Activated CD8-positive, alpha-beta memory T cell treated with anti-CD3 and anti-CD28 coated beads for 1 hour (primary cell): ENCODE data around the gene FBXL13.
"Not testable (repeated sequence)": the region's sequence is repeated elsewhere in the genome, so short reads cannot be mapped to it uniquely, and the experiment has no call there.

Source experiments
- DNase-seq, 2 donors: peaks; one replicate each; pipeline ENCODE4 v3.0.0-alpha.2; 2020; ENCODE audit warnings: low read depth in 1 of 2; ENCODE audit errors: extremely low read depth in 1 of 2

FBXL13 gene

DNA sequence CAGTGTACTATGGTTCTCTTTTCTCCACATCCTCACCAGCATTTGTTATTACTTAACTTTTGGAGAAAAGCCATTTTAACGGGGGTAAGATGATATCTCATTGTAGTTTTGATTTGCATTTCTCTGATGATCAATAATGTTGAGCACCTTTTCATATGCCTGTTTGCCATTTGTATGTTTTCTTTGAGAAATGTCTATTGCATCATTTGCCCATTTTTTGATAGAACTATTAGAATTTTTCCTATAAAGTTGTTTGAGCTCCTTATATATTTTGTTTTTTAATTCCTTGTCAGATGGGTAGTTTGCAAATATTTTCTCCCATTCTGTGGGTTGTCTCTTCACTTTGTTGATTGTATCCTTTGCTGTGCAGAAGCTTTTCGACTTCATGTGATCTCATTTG is 172.5 kb downstream of the FBXL13 start:
- not testable (repeated sequence) for DNase-seq

DNA sequence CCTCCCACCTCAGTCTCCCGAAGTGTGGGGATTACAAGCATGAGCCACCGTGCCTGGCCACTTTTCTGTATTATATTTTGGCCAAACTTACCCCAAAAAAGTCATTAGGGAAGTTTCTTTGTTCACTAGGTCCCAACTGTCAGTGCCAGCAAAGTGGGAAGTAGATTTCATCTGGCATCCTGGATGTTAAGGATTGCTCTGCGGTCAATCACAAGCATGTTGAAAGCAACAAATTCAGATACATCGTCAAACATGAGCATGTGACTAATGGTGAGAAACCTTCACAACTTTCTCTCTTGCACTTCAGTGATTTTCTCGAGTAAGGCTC is 176.1 kb downstream of the FBXL13 start:
- DNase-seq: no peak

DNA sequence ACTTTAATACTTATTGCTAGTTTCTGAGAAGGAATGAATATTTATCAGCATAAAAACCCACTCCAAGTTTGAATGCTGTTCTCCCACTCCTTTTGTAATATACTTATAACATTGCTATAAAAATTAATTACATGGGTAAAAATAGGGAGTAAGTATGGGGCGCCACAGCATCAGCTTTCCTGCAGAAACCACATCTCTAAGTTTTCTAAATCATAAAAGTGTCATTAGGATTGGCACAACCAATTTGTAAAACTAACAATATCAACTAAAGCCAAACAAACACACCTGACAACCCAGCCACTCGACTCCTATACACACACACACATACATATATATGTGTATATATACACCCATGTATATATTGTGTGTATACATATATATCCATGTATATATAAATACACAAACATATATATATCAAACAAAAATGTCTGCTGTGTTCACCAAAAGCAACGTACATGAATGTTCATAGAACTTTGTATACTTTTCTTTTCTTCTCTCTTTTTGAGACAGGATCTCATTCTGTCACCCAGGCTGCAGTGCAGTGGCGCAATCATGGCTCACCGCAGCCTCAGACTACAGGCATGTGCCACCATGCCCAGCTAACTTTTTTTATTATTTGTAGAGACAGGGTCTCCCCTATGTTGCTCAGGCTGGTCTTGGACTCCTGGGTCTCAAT is 176.6 kb downstream of the FBXL13 start:
- no peak for DNase-seq

DNA sequence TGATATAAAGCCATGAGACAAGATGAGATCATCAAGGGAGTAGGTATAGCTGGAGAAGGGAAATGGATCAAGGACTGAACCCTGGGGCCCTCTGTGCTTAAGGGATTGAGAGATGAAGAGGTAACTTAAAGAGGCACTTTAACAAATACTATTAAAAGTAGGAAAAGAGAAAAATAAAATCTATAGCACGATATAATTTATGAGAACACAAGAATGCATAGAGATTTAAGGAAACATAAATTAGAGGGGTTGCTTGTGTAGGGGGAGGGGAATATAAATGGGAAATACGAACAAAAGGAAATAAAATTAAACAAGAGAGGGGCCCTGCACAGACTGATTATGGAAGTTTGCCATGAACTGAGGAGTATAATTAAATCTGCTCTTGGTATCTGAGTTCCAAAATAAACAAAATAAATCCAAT is 177.4 kb downstream of the FBXL13 start:
- DNase-seq: no peak

DNA sequence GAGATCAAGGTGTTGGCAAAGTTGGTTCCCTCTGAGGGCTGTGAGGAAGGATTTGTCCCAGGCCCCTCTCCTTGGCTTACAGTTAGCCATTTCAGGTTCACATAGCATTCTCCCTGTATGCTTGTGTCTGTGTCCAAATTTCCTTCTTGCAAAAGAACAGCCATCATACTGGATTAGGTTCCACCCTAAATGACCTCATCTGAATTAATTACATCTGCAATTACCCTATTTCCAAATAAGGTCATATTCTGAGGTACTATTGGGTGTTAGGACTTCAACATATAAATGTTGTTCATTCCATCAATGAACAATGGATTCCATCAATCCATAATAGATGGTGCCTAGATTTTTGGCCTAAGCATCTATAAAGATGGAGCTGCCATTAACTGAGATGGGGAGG is 178.0 kb downstream of the FBXL13 start:
- no peak for DNase-seq

DNA sequence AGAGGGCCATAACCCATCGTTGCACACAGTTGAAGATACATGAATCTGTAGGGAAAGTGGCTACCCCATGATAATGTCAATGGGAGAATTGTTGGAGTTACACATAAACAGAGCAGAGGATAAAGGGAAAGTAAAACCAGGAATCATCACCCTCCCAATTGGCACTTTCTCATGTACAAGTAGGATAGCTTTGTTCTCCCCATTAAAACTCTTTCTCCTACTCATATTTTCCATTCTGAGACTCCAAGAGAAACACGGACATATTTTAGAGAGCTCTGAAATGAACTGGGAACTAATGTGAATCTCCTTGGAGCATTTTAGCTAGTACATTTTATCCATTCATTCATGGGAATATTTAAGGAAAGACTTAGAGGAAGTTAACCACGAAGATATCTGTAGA is 179.0 kb downstream of the FBXL13 start:
- no peak for DNase-seq

DNA sequence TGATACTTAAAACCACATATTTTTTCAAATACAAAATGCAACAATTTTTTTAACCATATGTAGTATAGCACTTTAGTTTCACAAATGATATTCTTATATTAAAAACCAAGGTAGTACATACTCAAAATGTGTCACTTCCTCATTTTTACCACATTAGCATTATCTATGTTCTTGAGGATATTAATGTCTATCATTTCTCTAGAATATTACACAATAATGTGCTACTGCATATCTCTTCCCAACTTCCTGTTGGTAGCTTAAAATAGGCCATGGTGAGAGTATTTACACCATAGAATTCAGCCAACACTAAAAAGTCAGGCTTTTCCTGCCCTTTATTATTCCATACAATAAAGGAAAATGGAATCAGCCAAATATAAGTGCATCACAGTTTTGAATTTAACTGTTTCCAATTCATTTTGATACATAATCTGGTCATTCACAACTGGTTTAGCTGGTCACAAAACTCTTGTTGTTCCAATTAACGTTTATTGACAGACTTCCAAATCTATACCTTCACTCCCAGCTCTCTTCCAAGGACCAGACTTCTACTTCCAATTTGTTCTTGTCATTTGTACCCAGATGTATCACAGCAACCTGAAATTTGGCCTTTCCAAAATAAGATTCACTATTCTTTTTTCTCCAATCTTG is 181.8 kb downstream of the FBXL13 start:
- no peak for DNase-seq

DNA sequence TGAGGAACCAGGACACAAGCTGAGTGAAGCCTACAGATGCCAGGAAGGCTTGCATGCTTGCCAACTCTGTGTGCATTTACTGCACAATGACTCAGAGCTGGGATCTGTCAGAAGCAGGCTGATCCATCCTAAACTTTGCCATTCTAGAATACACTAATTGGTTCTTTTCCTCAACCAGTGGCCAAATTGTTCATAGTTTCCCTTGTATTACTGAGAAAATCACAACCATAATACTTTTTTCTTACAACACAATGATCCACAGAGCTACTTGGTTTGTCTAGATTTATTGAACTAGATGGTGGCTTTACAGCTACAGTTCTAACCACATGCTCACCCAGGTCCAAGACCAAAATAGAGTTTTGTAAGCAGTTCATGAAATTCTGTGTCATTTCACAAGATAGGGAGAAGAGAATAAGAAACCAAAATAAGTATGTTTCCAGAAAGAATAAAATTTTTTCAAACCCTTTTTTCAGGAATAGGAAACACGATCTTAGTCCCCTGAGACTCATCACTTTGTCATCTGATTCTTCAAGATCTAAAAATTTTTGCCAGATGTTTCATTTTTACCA is 182.8 kb downstream of the FBXL13 start:
- no peak for DNase-seq

DNA sequence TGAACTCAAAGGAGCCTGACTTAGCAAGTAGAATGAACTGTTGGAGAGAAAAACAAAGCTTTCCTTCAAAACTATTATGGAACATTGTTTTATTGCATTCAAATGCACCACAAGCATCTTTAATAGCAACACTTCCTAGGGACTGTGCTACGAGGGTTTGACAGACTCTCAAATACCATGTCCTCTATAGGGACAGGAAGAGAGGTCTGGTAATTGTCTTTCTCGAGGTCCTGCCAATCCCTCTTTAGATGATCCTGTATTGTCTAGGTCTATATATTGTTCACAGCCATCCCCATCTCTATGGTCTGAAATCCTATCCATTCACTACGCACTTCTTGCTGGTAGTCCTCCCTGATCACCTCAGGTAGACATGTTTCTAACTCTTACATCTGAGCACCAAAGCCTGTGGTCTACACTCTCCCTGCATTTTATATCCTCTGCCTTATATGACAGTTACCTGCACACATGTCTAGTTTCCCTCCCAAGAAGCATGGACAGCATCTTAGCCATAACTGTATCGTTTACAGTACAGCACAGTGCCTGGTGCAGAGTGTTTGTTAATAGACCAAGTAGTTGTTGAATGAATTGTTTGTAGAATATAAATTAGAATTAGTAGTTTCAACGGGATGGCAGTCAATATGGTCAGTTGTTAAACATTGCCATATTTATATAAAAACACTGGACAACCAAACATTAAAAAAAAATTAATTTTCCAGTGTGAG is 183.5 kb downstream of the FBXL13 start:
- DNase-seq: no peak

DNA sequence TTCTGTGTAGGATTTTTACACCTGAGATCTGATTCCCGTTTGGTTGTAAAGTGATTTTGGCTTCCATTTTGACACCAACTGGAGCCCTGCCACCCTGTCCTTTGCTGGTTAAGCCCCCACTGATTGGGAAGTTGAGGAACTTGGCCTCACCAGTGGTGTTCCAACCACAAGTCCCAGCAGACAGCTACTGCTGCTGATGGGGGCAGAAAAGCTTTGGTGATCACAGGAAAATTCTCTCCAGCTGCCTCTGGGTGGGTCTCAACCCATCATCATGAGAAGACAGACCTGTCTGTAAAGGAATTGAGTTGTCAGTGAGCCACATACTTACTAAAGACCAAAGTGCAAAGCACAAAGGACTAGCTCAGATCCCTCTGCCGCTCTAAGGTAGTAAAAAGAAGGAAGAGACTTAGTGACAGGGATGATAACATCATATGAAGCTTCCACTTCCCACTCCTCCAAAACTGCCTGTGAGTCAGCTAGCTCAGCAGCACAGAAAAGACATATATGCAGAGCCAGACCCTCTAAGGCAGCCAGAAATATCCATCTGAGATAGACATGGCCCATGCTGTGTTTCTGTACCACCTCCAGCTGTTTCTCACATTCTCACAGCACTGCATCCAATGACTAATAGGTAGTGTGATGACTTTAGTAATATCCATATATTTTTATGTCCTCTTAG is 184.2 kb downstream of the FBXL13 start:
- no peak for DNase-seq

DNA sequence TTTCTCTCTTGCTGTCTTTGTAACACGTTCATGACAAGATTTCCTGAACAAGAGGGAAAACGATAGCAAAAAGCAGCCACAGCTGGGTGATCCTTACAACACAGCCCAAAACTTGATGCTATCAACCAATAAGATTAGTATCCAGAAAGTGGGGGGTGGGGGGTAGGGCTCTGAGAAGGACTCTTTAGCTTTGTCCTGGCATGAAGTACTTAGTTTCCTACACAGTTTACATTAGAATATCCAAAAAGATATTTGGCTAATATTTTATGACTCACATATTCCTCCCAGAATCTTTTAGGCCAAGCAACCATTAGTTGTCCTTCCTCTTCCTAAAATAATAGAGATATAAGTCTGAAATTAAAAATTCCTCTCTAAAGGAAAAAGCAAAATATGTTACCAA is 184.7 kb downstream of the FBXL13 start:
- DNase-seq: no peak

DNA sequence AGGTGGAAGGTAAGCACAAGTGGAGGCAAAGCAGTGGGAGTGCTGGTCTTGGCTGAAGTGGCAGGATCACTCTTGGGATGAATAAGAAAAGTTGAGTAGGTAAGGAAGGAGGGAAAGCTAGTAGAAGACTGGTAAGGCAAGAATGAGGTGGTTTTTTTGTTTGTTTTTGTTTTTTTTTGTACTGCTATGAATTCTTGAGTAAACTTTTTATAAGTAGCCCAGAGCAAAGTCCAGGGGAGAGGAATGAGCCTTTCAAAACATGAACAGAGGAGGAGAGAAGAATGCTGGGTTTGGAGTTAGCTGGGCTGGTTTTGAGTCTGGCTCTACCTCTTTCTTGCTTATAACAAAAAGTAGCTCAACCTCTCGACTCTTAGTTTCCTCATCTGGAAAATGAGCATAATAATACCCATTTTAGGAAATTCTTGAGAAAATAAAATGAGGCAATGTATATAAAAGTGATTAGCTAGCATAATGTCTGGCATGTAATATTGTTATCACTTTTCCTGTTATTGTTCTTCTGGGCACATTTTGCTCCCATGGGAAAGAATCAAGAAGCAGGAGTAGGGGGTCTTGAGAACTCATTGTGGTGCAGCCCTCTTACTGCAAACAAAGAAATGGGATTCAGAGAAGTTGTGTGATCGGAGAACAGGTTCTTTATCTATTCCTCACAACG is 185.9 kb downstream of the FBXL13 start:
- no peak for DNase-seq

DNA sequence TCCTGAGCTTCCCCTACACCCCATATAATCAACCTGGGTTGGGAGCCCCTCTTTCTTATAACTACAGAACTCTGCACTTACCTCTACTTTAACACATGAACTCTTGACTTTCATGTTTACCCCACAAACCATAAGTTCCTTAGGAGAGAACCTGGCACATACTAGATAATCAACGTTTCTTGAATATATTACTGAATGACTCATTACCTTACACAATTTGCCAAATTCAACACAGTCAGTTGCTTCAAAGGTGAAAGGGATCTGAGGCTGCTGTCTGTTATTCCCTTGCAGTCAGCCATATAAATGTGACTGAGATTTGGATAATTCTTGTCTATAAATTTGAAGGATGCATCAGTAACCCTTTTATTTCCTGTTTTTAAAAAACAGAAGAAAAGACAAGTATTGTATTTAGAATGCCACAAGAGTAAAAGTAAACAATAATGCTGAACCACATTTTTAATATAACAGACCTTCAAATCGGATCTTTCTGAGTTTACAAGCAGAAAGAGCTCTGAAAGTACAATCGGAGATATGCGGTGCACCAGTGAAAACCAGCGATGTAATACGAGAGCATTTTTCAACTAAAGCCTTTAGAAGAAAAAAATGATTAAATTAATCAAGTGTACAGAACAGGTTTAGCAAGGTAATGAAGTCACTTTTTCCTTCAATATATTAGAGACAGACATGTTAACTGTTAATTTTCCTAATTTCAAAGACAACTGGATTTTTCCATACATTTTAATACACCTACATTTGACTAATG is 191.3 kb downstream of the FBXL13 start:
- no peak for DNase-seq

DNA sequence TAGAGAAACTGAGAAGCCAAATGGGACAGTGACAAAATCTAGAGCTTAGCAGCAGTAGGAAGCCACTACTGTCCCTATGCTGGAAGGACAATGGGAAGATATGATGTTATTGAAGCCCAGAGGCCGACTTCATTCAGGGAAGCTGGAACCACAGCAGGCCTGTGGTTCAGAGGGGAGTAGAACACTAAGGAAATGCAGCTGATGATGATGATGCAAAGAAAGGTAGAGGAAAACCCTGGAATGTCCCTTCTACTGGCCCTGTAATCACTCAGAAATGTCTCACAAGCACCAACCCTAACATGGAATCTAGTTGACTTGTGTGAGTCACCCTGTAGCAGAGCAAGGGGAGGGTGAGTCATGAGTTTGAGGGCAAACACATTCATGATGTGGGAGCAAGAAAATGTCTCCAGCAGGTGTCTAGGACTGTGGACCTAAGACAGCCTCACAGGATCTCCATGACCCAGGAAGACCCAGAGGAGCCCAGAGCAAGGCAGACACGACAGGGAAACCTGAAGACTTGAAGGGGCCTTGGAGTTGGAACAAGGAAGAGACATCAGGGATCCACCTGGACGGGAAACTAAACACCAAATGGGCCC is 198.8 kb downstream of the FBXL13 start:
- no peak for DNase-seq

DNA sequence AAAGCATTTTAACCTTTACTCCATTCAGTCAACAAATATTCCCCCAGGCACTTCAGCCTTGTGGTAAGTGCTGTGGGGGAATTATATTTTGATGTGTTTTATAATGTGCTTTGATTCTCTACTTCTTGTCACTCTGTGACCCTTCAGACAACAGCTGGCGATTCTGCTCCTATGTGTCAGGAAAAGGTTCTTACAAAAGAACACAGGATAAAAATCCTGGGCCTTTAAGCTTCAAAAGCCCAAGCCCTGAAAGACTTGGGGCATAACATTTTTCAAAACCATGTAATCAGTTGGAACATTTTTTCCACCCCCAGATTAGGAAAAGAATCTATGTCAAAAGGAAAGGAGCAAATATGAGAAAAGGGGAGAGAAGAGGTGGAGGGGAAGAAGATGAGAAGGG is 199.6 kb downstream of the FBXL13 start:
- DNase-seq: no peak

DNA sequence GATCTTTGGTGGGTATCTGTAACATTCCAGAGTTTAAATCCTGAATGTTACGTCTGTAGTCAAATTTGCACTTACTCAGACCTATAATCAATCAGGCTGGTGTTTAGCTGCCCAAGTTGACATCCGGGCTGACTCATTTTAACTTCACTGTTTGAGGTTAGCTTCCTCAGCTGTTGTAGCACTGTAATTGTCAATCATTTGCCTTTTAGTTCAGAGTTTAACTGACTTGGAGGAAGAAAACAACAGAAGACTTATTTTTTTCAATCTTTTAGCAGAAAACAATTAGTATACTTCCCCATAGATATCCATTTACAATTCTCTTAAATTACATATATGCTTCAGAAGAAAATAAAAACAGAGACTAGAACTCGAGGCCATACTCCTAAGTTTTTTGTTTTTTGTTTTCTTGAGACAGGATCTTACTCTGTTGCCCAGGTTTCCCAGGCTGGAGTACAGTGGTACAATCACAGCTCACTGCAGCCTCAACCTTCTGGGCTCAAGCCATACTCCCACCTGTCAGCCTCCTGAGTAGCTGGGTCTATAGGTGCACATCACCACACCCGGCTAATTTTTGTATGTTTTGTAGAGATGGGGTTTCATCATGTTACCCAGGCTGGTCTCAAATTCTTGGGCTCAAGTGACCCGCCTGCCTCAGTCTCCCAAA is 200.3 kb downstream of the FBXL13 start:
- no peak for DNase-seq

DNA sequence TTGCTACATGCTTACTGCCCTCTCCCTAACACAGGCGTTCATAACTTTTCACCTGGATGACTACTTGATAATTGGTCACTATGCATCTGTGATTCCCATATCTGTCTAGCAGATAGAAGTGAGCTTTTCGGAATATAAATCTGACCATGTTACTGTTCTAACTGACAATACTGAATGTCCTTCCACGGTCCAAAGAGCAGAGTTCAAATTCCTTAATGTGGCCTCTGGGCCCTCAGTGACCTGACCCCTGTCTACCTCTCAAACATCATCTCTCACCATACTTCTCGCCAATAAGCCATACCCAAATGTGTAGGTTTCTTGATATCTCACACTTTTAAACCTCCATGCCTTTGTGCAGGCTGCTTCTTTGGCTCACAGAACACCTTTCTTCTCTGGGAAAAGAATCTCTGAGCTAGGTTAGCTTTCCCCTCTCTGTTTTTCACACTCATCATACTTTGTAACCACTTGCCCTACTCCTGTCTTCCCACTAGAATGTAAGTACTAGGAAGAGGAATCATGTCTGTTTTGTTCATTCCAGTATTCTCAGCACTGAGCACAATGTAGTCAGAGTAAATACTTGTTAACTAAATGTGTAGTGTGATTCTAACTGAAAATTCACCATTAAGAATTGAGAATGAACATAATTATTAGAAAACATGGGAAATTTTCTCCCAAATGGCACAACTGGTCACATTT is 201.0 kb downstream of the FBXL13 start:
- DNase-seq: no peak

DNA sequence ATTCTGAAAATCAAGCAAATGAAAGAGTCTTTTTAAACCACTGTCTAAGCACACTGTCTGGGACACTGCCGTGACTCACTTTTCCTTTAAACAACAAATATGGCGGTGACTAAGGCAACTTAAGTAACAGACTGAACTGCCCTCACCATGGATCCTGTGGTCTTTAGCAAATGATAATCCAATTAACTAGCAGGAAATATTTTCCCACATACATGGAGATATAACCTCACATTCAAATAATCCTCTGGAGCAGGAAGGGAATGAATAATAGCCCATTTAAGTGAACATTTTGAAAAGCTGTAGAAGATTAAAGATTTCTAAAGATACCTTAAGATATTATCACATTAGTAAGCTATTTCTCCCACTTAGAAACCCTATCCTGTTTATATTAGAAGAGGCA is 202.1 kb downstream of the FBXL13 start:
- DNase-seq: no peak

DNA sequence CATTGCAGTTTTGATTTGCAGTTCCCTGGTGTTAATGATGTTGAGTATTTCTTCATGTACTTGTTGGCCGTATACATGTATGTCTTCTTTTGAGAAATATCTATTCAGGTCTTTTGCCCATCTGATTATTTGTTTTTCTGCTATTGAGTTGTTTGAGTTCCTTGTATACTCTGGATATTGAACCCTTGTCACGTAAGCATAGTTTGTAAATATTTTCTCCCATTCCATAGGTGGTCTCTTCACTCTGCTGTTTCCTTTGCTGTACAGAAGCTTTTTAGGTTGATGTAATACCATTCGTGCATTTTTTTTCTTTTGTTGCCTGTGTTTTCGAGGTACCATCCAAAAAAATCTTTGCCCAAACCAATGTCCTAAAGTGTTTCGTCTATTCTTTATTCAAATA is 205.4 kb downstream of the FBXL13 start:
- no peak for DNase-seq
